T-helper 2 cell treated with Interferon-gamma antibody and Interleukin-4, amounts not matched to agents 100 ng/mL and 5 ng/mL, for 36 hours (primary cell): ENCODE measurements around the gene GPR21. TPM values are rescaled to one million over a fixed set of nuclear protein-coding genes. Genes with fewer than 3 reads are reported as not detected.

Experiments used
- intact Hi-C: fragments of 100-400 bp; cut with micrococcal nuclease; formaldehyde crosslinking; loops from one replicate; pipeline ENCODE4 v1.15.1; 2023
- total RNA-seq: library from RNA; stranded (reverse); gene quantifications from 2 replicates; pipeline ENCODE4 v1.2.3, GENCODE V29; 2022

The GPR21 gene
- total RNA-seq, 1 donor from 2014 or later, result 0.23 TPM

DNA sequence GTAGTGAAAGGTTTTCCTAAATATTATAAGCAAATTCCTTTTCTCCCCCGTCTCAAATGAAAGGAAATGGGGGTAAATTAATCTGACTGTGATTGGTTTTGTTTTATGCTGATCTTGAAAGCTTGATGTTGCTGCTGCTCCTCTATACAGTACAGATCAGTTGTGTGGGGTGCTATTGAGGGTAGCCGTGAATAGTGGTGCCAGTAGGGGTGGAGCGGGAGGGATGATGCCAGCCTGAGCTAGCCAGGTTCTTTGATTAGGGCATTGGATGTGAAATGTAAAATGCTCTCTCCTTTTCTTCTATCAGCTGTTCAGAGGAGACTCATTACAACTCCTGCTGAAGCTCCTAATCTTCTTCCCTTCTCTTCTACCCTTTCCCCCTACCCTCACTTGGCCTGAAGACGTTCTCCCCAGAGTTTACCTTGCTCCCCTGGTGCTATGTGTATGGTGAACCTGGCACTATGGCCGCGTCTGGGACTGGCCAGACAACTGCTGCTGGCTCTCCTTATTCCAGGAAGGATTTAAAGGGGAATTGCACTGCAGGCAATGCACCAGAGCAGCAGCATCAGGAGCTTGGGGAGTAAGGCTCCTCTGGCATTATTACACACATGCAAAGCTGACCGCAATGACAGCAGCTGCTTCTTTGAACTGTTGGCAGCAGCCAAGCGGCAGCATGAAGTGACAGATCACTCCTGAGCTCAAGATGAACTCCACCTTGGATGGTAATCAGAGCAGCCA is 566 bp downstream of the GPR21 start:
- intact Hi-C loops, result no loop called here

DNA sequence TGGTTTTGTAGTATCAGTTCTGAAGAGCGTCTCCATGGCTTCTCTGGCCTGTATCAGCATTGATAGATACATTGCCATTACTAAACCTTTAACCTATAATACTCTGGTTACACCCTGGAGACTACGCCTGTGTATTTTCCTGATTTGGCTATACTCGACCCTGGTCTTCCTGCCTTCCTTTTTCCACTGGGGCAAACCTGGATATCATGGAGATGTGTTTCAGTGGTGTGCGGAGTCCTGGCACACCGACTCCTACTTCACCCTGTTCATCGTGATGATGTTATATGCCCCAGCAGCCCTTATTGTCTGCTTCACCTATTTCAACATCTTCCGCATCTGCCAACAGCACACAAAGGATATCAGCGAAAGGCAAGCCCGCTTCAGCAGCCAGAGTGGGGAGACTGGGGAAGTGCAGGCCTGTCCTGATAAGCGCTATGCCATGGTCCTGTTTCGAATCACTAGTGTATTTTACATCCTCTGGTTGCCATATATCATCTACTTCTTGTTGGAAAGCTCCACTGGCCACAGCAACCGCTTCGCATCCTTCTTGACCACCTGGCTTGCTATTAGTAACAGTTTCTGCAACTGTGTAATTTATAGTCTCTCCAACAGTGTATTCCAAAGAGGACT is 1.5 kb downstream of the GPR21 start:
- intact Hi-C loops, result no loop called here

GRCh38 chr9:123035791-123036190 is 2.3 kb downstream of the GPR21 start:
- intact Hi-C loops, result no loop called here

GRCh38 chr9:123036893-123037545 is 3.6 kb downstream of the GPR21 start:
- intact Hi-C loops, result no loop called here

DNA sequence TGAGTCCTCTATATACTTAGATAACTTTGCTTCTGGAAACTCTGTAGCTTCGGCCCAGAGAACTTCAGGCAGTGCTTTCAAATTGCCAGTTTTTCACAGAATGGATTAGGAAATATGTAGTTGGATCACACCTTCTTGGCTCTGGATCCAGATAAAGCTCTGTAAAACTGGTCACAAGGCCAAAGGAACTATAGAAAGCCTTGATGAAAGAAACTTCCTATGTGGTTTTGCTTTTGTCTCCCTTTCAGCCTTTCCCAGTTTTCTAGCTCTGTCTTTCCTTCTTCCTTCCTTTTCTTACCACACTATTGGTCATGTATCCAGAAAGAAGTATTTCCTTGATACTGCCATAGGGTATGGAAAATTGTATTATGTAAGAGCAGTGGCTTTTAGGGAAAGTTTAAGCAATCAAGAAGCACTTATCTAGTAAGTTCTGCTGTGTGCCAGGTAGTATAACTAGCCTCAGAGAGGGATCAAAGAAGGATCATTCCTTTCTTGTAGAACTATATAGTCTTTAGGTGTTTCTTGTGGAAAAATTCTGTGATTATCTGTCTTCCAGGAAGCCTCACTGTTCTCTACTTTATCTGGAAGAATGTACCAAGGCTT is 6.3 kb downstream of the GPR21 start:
- intact Hi-C loops, result no loop called here

- intact Hi-C loops, result no loop called here
Observed at GRCh38 chr9:123040801-123041200, 7.3 kb downstream of the GPR21 start.

DNA sequence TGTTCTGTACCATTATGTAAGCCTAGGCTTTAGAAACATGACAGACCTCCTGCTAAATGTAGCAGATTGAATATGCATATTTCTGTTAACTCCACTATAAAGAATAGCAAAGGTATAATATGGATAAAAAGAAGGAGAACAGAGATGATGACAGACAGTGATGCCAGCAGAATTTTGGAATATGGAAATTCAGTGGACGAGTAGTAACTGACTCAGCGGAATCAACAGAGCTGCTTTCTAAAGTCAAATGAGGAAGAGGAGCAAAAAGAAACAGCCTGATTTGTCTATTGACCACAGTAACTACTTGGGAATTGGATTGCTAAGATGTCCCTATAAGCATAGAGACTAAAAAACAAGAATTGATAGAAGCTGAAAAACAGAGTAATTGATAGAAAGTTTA is 8.0 kb downstream of the GPR21 start:
- intact Hi-C loops, result no loop called here

DNA sequence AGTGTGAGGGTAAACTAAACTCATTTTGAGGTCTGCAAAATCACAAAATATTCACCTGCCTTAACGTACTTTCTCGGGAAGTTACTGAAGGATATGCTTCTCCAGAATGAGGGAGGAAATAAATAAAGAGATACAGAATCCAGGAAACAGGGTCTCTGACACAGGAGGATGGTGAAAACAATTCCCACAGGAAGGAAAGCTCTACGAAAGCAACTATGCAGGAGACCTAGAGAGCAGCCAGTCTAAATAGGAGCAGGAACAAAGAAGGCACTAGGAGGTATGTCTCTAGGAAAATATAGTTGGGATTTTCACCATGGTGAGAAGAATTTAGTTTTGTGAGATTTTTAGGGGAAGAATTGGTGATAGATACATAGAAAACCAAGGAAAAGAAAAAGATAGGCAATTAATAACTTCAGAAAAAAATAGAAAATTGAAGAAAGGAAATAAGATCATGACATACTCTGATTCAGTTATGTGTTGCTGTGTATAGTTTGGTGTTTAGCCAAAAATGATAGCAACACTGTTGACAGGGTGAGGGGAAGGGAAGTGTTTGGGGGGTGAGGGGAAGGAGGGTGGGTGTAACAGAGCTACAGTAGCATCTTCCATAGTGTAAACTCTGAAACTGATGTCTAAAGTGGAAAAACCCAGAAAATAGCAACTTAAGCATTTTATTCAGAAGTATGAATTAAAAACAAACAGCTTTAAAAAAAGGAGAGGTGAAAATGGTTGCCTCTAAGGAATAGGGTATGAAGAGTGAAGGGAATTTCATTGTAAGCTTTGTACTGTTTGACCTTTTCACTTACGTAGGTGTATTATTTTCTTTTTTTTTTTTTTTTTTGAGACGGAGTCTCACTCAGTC is 9.8 kb downstream of the GPR21 start:
- intact Hi-C loops, result no loop called here

DNA sequence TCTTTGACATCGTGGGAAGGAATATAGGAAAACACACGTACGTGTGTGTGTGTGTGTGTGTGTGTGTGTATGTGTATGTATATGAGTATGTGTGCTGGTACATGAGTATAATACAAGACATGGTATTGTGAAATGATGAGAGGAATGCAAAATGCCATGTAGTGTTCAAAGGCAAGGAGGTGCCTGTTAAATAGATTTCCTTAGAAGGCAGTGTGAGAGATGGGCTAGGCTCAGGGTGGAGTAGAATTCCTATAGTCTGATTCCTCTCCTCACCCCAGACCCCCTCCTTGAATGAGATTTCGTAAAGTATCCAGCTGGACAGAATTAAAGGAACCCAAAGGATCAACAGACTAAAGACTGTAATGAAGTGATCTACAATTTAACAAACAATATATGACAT is 11.1 kb downstream of the GPR21 start:
- intact Hi-C loops, result no loop called here

- intact Hi-C loops, result no loop called here
Observed at GRCh38 chr9:123046406-123047195, 13.1 kb downstream of the GPR21 start.

- intact Hi-C loops, result no loop called here
Observed at GRCh38 chr9:123048748-123049147, 15.3 kb downstream of the GPR21 start.

DNA sequence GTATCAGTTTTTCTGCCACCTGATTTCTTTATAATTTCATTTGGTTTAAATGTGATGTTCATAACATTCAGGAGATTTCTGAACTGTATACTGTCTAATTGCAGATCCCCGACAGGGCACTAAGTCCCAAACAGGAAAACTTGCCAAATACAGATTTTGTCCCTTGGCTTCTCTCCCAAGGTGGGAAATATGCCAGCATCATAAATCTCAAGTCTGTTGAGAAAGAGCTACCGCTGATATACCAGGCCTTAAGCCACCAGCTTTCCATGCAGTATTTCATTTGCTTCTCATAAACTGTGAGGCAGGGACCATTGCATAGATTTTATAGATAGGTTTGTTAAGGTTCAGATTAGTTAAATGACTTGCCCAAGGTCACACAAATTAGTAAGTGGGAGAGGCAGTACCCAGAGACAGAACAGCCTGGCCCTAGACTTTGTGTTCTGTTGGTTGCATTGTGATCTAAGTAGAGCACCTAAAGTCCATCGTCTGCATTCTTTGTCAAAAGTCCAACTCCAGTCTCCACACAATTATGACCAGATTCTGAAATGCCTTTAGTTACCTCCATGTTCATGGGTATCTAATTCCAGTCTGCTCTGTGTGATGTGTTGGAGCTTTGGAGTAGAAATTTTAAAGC is 16.2 kb downstream of the GPR21 start:
- intact Hi-C loops, result no loop called here

DNA sequence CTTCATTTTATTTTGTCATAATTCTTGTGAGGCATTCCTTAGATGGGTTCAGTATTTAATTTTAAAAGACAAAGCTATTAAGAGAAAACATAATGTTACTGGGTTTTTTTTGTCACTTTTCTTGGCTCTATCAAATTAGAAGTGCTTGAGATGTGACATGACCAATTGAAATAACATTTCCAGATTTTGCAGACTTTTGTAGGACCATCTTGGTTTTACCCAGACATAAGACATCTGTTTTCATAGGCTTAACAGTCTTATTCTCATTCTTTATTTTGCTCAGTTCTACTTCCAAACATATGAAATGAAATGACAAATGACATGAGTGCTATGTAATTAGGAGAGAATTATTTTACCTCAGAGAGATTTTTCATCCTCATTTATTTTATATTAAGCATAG is 19.6 kb downstream of the GPR21 start:
- intact Hi-C loops, result no loop called here

- intact Hi-C loops, result no loop called here
Observed at GRCh38 chr9:123053711-123054110, 20.2 kb downstream of the GPR21 start.

GRCh38 chr9:123058834-123059233 is 25.4 kb downstream of the GPR21 start:
- intact Hi-C loops, result no loop called here

- intact Hi-C loops, result no loop called here
Observed at GRCh38 chr9:123059472-123060220, 26.2 kb downstream of the GPR21 start.

- intact Hi-C loops, result no loop called here
Observed at GRCh38 chr9:123061216-123061615, 27.7 kb downstream of the GPR21 start.

GRCh38 chr9:123062351-123063176 is 29.1 kb downstream of the GPR21 start:
- intact Hi-C loops, result no loop called here
